ENCODE data around the gene PICALM. TPM values are rescaled to one million over a fixed set of nuclear protein-coding genes. Genes with fewer than 3 reads are reported as not detected.

Gene PICALM
- polyA plus RNA-seq, 3 donors: 62.4 to 241 (median 81.0) TPM

GRCh38 chr11:85977751-85978160 is 91.1 kb downstream of the PICALM start:
- no peaks in the 10 kb centered on the region for H3K9me3 Mint-ChIP-seq
- no peaks in the 10 kb centered on the region for H3K27me3 Mint-ChIP-seq (ENCODE audit: low read depth in 3 of 3)
- Histone ChIP-seq H3K27ac (ENCODE audit: low read depth in 1 of 2, low read length in 2 of 2) (no peak overlapping the region), H3K9me3 (replicated peaks in 1 of 2; ENCODE audit: control insufficient read depth in 1 of 2, insufficient read depth in 1 of 2, low read length in 2 of 2) (no peaks in the 10 kb centered on the region), H3K36me3 (replicated peaks in 1 of 2; ENCODE audit: control insufficient read depth in 1 of 2, insufficient read depth in 2 of 2, low read length in 2 of 2) (peaks cover 89 to 96% of the 10 kb centered on the region in 2 donors), H4K20me1 (ENCODE audit: insufficient read depth, low read length) (peaks cover 100% of the 10 kb centered on the region), H3K4me2 (replicated peaks; ENCODE audit: extremely low read depth, low read length, poor library complexity, severe bottlenecking) (no peak overlapping the region), H3K4me1 (ENCODE audit: control insufficient read depth in 1 of 2, insufficient read depth in 2 of 2, low read length in 2 of 2) (no peaks in the 10 kb centered on the region), H3K27me3 (ENCODE audit: control insufficient read depth in 2 of 2, insufficient read depth in 2 of 2, low read length in 2 of 2) (no peaks in the 10 kb centered on the region), H2AFZ (ENCODE audit: insufficient read depth, low read depth, low read length, poor library complexity, severe bottlenecking) (no peak overlapping the region), H3K79me2 (ENCODE audit: insufficient read depth, low read length) (peaks cover 69% of the 10 kb centered on the region), H3K9ac (ENCODE audit: insufficient read depth, low read length, poor library complexity, severe bottlenecking) (no peak overlapping the region), H3K4me3 (replicated peaks in 1 of 3; ENCODE audit: low read depth in 2 of 3, low read length in 3 of 3) (no peak overlapping the region)
- intact Hi-C loops (cut with micrococcal nuclease): loop anchor here in 1 of 2 donors (10.0 kb wide), 1 partner anchor 123 kb away; the partner anchor contains the start of gene CCDC83
- TF ChIP-seq, protein P1, sequence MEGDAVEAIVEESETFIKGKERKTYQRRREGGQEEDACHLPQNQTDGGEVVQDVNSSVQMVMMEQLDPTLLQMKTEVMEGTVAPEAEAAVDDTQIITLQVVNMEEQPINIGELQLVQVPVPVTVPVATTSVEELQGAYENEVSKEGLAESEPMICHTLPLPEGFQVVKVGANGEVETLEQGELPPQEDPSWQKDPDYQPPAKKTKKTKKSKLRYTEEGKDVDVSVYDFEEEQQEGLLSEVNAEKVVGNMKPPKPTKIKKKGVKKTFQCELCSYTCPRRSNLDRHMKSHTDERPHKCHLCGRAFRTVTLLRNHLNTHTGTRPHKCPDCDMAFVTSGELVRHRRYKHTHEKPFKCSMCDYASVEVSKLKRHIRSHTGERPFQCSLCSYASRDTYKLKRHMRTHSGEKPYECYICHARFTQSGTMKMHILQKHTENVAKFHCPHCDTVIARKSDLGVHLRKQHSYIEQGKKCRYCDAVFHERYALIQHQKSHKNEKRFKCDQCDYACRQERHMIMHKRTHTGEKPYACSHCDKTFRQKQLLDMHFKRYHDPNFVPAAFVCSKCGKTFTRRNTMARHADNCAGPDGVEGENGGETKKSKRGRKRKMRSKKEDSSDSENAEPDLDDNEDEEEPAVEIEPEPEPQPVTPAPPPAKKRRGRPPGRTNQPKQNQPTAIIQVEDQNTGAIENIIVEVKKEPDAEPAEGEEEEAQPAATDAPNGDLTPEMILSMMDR (IDR thresholded peaks at IDR 0.05): no peak
- H3K4me1 Mint-ChIP-seq: no peaks in the 10 kb centered on the region
- peaks cover 64 to 82% of the 10 kb centered on the region in 2 donors for H3K36me3 Mint-ChIP-seq
- no peak for DNase-seq
- no peak overlapping the region for H3K27ac Mint-ChIP-seq
- no peak overlapping the region for H3K4me3 Mint-ChIP-seq
- no CpG with 5 or more reads among the region's 4 CpGs for WGBS (ENCODE audit: insufficient coverage)

DNA sequence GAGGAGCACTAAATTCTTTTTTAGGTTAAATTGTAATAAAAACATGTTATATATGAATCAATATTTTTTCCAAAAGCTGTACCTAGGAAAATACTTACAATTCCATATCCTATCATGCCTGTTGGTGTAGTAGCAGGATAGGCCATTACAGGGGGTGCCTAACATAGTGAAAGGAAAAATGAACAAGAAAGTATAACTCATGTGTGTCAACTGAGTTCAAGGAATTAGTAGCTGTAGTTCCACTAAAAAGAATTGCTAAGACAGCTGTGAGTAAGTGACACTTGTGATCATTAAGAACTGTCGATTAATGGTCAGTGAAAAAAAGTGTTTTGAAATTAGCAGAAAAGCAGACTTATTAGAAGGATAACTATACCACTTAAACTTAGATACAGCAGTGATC is 92.4 kb downstream of the PICALM start:
- Mint-ChIP-seq H3K27ac (peak overlapping the region in 2 of 7 donors; percentile 11 to 46), H3K9me3 (no peaks in the 10 kb centered on the region), H3K4me3 (no peak overlapping the region), H3K4me1 (no peaks in the 10 kb centered on the region), H3K36me3 (peaks cover 63 to 80% of the 10 kb centered on the region in 2 donors), H3K27me3 (ENCODE audit: low read depth in 3 of 3) (no peaks in the 10 kb centered on the region)
- Histone ChIP-seq H3K4me3 (replicated peaks in 1 of 3; ENCODE audit: low read depth in 2 of 3, low read length in 3 of 3) (no peak overlapping the region), H3K27me3 (ENCODE audit: control insufficient read depth in 2 of 2, insufficient read depth in 2 of 2, low read length in 2 of 2) (no peaks in the 10 kb centered on the region), H3K27ac (ENCODE audit: low read depth in 1 of 2, low read length in 2 of 2) (no peak overlapping the region), H3K79me2 (ENCODE audit: insufficient read depth, low read length) (peaks cover 70% of the 10 kb centered on the region), H3K36me3 (replicated peaks in 1 of 2; ENCODE audit: control insufficient read depth in 1 of 2, insufficient read depth in 2 of 2, low read length in 2 of 2) (peaks cover 91 to 97% of the 10 kb centered on the region in 2 donors), H3K9ac (ENCODE audit: insufficient read depth, low read length, poor library complexity, severe bottlenecking) (no peak overlapping the region), H4K20me1 (ENCODE audit: insufficient read depth, low read length) (peaks cover 100% of the 10 kb centered on the region), H3K9me3 (replicated peaks in 1 of 2; ENCODE audit: control insufficient read depth in 1 of 2, insufficient read depth in 1 of 2, low read length in 2 of 2) (no peaks in the 10 kb centered on the region), H3K4me1 (ENCODE audit: control insufficient read depth in 1 of 2, insufficient read depth in 2 of 2, low read length in 2 of 2) (no peaks in the 10 kb centered on the region), H3K4me2 (replicated peaks; ENCODE audit: extremely low read depth, low read length, poor library complexity, severe bottlenecking) (no peak overlapping the region), H2AFZ (ENCODE audit: insufficient read depth, low read depth, low read length, poor library complexity, severe bottlenecking) (no peak overlapping the region)
- intact Hi-C loops (cut with micrococcal nuclease): loop anchor here in 1 of 2 donors (10.0 kb wide), 1 partner anchor 122 kb away; the partner anchor contains the start of gene CCDC83
- TF ChIP-seq, protein P1 (IDR thresholded peaks at IDR 0.05): no peak
- no CpG with 5 or more reads among the region's 1 CpG for WGBS (ENCODE audit: insufficient coverage)
- no peak for DNase-seq
